IPS-18a (cell line): ENCODE data around the gene PCED1B.
"Not testable (repeated sequence)": the region's sequence is repeated elsewhere in the genome, so short reads cannot be mapped to it uniquely, and the experiment has no call there.

Source experiments
- H3K27ac ChIP-seq: one replicate; pipeline ENCODE4 v1.5.1; 2013; ENCODE audit warnings: low read length
- H3K27me3 ChIP-seq: one replicate; pipeline ENCODE4 v1.6.1; 2013; ENCODE audit warnings: mild to moderate bottlenecking, low read length; ENCODE audit not compliant: control insufficient read depth, insufficient read depth
- H3K36me3 ChIP-seq: one replicate; pipeline ENCODE4 v1.6.1; 2013; ENCODE audit warnings: low read depth, low read length; ENCODE audit not compliant: control insufficient read depth
- H3K4me1 ChIP-seq: one replicate; pipeline ENCODE4 v1.6.1; 2013; ENCODE audit warnings: low read depth, low read length; ENCODE audit not compliant: control insufficient read depth
- H3K4me3 ChIP-seq: one replicate; pipeline ENCODE4 v1.5.1; 2013; ENCODE audit warnings: low read length
- H3K9ac ChIP-seq: one replicate; pipeline ENCODE4 v1.6.1; 2013; ENCODE audit warnings: mild to moderate bottlenecking, low read length, moderate library complexity
- H3K9me3 ChIP-seq: one replicate; pipeline ENCODE4 v1.6.1; 2013; ENCODE audit warnings: low read depth, low read length; ENCODE audit not compliant: control insufficient read depth

PCED1B gene

DNA sequence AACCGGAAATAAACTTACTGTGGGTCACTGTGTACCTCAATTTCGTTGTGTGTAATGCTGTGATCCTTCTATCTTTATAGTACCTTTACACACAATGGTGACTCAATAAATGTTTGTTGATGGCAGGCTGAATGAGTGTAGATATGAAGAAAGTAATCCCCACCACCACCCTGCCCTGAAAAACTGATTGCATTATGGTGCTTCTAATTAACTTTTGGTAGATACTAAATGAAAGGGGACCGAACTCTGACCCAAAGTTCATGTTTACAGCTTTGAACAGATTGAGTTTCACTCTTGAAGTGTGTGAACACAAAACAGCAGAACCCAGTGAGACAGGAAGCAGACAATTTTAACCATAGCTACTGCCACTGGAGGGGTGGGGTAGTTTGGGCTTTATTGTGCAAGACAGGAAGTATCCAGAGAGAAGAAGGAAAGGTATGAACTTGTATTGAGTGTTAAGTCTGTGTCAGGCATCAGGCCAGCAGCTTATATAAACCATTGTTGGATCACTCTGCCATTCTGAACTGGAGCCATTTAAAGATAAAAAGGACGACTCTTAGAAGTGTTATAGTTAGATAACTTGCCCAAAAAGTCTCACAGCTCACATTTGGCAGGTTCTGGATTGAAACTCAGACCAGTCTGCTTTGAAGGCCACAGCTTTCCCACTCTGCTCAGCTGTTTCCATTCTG is 197.3 kb downstream of the PCED1B start:
- H3K9ac ChIP-seq = no peak overlapping the region

DNA sequence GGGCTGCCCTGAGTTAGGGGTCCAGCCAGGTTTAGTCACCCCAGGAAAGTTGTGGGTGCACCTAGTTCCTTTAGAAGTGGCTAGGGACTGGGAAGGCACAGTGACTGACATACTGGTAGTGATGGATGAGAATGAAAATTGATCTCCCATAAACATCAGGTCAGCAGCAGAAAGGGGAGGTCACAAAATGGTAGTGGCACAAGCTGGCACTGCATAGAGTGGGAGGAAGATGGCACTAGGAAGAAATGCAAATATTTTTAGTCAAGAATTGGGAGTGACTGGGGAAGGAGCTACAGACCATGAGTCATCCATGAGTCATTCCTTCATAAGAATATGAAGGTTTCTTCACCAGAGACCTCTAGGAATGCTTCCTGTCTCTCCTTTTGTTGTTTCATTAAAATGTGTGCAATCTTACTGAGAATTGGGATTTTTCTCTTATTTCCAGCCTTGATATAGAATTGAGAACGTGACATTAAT is 198.6 kb downstream of the PCED1B start:
- Histone ChIP-seq H3K9me3 (no peaks in the 10 kb centered on the region), H3K9ac (no peak overlapping the region), H3K27ac (no peak overlapping the region), H3K27me3 (no peaks in the 10 kb centered on the region), H3K4me1 (peaks cover 5% of the 10 kb centered on the region), H3K36me3 (no peaks in the 10 kb centered on the region), H3K4me3 (no peak overlapping the region)

More for the DNA sequence above, 197.3 kb downstream of the PCED1B start:
- H3K27me3 ChIP-seq = no peaks in the 10 kb centered on the region
- no peaks in the 10 kb centered on the region for H3K9me3 ChIP-seq
- H3K27ac ChIP-seq = no peak overlapping the region
- H3K4me1 ChIP-seq = no peaks in the 10 kb centered on the region
- H3K36me3 ChIP-seq = no peaks in the 10 kb centered on the region
- H3K4me3 ChIP-seq = no peak overlapping the region

DNA sequence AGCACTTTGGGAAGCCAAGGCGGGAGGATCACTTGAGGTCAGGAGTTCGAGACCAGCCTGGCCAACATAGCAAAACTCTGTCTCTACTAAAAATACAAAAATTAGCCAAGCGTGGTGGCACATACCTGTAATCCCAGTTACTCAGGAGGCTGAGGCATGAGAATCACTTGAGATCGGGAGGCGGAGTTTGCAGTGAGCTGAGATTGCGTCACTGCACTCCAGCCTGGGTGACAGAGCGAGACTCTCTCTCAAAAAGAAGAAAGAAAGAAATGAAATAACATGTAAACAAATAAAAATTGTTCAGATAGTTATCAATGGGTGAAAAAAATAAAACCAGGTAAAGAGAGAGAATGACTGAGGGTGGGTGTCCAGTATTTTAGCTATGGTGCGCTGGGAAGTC is 200.3 kb downstream of the PCED1B start:
- H3K4me1 ChIP-seq, H3K9ac ChIP-seq, H3K36me3 ChIP-seq, H3K9me3 ChIP-seq, H3K4me3 ChIP-seq, H3K27ac ChIP-seq, H3K27me3 ChIP-seq: not testable (repeated sequence)

DNA sequence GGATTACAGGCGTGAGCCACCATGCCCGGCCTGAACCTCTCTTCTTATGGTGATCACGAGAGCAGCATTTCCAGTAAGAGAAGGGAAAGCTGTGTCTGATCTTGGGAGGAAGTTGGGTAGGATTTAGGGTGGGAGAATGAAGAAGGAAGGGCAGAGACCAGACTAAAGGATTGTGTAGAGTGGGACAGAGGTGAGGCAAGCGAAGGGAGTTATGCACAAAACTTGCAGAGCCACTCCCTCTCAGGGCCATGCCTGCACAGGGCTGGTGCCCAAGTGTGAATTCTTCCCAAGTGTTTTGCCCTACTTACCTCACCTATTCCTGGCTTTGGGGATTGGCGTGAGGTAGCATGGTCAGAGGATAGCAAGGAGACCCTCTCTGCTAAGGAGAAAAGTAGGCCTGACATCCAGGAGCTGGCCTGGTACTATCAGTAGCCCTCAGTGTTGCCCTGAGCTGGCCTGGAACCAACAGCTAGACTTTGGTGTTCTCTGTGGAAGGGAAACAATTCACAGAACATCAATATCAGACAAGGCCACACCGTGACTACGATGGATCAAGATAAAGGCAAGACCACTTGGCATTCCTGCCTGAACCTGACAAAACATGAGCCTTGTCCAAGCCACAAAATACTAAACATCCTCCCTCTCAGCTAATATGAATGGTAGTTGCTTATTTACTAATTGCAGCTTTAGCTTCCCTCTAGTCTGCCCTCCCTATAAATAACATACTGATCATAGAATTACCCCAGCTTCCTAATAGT is 201.3 kb downstream of the PCED1B start:
- H3K36me3 ChIP-seq = no peaks in the 10 kb centered on the region
- H3K27ac ChIP-seq = no peak overlapping the region
- no peaks in the 10 kb centered on the region for H3K27me3 ChIP-seq
- H3K9me3 ChIP-seq = no peaks in the 10 kb centered on the region
- H3K9ac ChIP-seq = no peak overlapping the region
- H3K4me1 ChIP-seq = peaks cover 6% of the 10 kb centered on the region
- H3K4me3 ChIP-seq = no peak overlapping the region

DNA sequence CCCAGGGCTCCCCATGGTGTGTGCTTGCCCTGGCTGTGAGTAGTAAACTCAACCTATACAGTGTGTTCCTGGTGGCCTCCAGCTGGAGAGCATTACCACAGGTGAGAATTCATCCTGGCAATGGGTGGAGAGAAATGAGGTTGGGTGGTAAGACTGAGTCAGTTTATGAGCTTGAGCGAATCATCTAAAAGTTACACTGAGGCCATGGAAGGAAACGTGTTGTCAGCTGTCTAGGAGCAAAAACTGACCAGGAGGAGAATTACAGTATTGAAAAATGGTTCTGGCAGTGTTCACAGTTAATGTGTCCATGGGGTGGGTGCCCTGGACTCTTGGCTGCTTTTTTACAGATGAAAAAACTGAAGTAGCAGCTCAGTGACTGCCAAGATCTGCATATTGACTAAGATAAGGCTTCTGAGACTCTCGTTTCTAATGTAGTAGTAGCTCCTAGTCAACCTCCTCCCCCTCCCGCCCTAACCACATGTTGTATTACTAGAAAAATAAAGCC is 202.3 kb downstream of the PCED1B start:
- peaks cover 6% of the 10 kb centered on the region for H3K4me1 ChIP-seq
- H3K9me3 ChIP-seq = no peaks in the 10 kb centered on the region
- H3K9ac ChIP-seq = no peak overlapping the region
- H3K36me3 ChIP-seq = no peaks in the 10 kb centered on the region
- no peaks in the 10 kb centered on the region for H3K27me3 ChIP-seq
- H3K27ac ChIP-seq = no peak overlapping the region
- H3K4me3 ChIP-seq = no peak overlapping the region

DNA sequence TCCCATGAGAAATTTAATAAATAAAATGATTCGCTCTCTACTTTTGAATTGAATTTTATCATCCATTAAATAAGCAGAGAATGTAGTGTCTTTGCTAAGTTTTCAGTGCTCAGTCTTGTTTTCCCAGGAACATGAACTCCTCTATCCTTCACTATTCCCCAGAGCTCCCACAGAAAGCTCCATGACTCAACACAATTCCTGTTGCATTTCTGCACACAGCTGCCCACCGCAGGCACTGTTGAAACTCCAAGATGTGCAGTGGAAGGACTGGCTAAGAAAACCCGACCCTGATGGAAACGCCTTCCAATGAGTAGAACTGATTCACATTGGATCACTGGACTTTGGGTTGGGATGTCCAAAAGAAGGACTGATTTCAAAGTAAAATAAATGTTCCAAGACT is 202.8 kb downstream of the PCED1B start:
- Histone ChIP-seq H3K9ac (no peak overlapping the region), H3K27me3 (no peaks in the 10 kb centered on the region), H3K4me3 (no peak overlapping the region), H3K27ac (no peak overlapping the region), H3K36me3 (no peaks in the 10 kb centered on the region), H3K9me3 (no peaks in the 10 kb centered on the region), H3K4me1 (peaks cover 6% of the 10 kb centered on the region)
